Measurements from ENCODE around the gene VPS26A.

VPS26A gene

DNA sequence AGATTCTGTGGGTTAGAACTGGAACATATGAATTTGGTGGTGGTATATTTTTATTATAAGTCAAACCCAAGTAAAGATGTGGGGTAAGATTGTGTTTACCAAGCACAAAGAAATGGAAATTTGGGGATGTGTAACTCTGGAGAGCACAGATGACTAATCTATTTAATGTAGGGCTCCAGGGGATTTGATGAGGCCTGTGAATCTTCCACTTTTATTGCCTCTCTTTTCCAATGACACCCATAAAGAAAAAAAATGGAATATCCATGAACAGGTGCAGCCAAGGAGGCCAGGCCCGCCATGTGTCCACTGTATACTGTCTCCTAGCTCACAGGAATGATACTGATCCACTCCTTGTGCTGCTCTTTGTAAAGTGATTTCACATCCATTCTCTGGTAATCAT is 33.3 kb upstream of the VPS26A start:
- H3K9ac ChIP-seq (ENCODE audit: low read length): no peak overlapping the region
- no peak overlapping the region for H3K4me3 ChIP-seq (ENCODE audit: low read length)
- H3K4me1 ChIP-seq (ENCODE audit: control insufficient read depth, low read depth, low read length): peaks cover 4% of the 10 kb centered on the region

GRCh38 chr10:69091143-69091651 is 32.8 kb upstream of the VPS26A start:
- H3K27me3 ChIP-seq (ENCODE audit: control insufficient read depth, insufficient read depth, low read length): no peaks in the 10 kb centered on the region
- no peak overlapping the region for H3K9ac ChIP-seq (ENCODE audit: low read length)
- H3K4me1 ChIP-seq (ENCODE audit: control insufficient read depth, low read depth, low read length): no peaks in the 10 kb centered on the region
- H3K9me3 ChIP-seq (ENCODE audit: control insufficient read depth, low read depth, low read length): no peaks in the 10 kb centered on the region
- H3K36me3 ChIP-seq (ENCODE audit: control insufficient read depth, low read depth, low read length): no peaks in the 10 kb centered on the region
- no peak overlapping the region for H3K4me3 ChIP-seq (ENCODE audit: low read length)
- H3K27ac ChIP-seq (ENCODE audit: low read length): no peak overlapping the region

More for the DNA sequence above, 33.3 kb upstream of the VPS26A start:
- Histone ChIP-seq H3K27ac (ENCODE audit: low read length) (no peak overlapping the region), H3K36me3 (ENCODE audit: control insufficient read depth, low read depth, low read length) (no peaks in the 10 kb centered on the region), H3K9me3 (ENCODE audit: control insufficient read depth, low read depth, low read length) (no peaks in the 10 kb centered on the region), H3K27me3 (ENCODE audit: control insufficient read depth, insufficient read depth, low read length) (no peaks in the 10 kb centered on the region)

- Histone ChIP-seq H3K9ac (ENCODE audit: low read length) (no peak overlapping the region), H3K4me1 (ENCODE audit: control insufficient read depth, low read depth, low read length) (no peaks in the 10 kb centered on the region), H3K9me3 (ENCODE audit: control insufficient read depth, low read depth, low read length) (no peaks in the 10 kb centered on the region), H3K27me3 (ENCODE audit: control insufficient read depth, insufficient read depth, low read length) (no peaks in the 10 kb centered on the region), H3K4me3 (ENCODE audit: low read length) (no peak overlapping the region), H3K36me3 (ENCODE audit: control insufficient read depth, low read depth, low read length) (no peaks in the 10 kb centered on the region), H3K27ac (ENCODE audit: low read length) (no peak overlapping the region)
Observed at GRCh38 chr10:69092959-69093850, 30.8 kb upstream of the VPS26A start.

GRCh38 chr10:69093933-69094332 is 30.0 kb upstream of the VPS26A start:
- Histone ChIP-seq H3K9me3 (ENCODE audit: control insufficient read depth, low read depth, low read length) (no peaks in the 10 kb centered on the region), H3K27ac (ENCODE audit: low read length) (no peak overlapping the region), H3K9ac (ENCODE audit: low read length) (no peak overlapping the region), H3K4me1 (ENCODE audit: control insufficient read depth, low read depth, low read length) (no peaks in the 10 kb centered on the region), H3K27me3 (ENCODE audit: control insufficient read depth, insufficient read depth, low read length) (no peaks in the 10 kb centered on the region), H3K36me3 (ENCODE audit: control insufficient read depth, low read depth, low read length) (no peaks in the 10 kb centered on the region), H3K4me3 (ENCODE audit: low read length) (no peak overlapping the region)

- no peak overlapping the region for H3K27ac ChIP-seq (ENCODE audit: low read length)
- peaks cover 4% of the 10 kb centered on the region for H3K4me1 ChIP-seq (ENCODE audit: control insufficient read depth, low read depth, low read length)
- H3K27me3 ChIP-seq (ENCODE audit: control insufficient read depth, insufficient read depth, low read length): no peaks in the 10 kb centered on the region
- no peak overlapping the region for H3K9ac ChIP-seq (ENCODE audit: low read length)
- no peak overlapping the region for H3K4me3 ChIP-seq (ENCODE audit: low read length)
- H3K36me3 ChIP-seq (ENCODE audit: control insufficient read depth, low read depth, low read length): no peaks in the 10 kb centered on the region
- no peaks in the 10 kb centered on the region for H3K9me3 ChIP-seq (ENCODE audit: control insufficient read depth, low read depth, low read length)
Observed at GRCh38 chr10:69096045-69096444, 27.9 kb upstream of the VPS26A start.

- H3K27me3 ChIP-seq (ENCODE audit: control insufficient read depth, insufficient read depth, low read length): no peaks in the 10 kb centered on the region
Observed at GRCh38 chr10:69097729-69098128, 26.2 kb upstream of the VPS26A start.

DNA sequence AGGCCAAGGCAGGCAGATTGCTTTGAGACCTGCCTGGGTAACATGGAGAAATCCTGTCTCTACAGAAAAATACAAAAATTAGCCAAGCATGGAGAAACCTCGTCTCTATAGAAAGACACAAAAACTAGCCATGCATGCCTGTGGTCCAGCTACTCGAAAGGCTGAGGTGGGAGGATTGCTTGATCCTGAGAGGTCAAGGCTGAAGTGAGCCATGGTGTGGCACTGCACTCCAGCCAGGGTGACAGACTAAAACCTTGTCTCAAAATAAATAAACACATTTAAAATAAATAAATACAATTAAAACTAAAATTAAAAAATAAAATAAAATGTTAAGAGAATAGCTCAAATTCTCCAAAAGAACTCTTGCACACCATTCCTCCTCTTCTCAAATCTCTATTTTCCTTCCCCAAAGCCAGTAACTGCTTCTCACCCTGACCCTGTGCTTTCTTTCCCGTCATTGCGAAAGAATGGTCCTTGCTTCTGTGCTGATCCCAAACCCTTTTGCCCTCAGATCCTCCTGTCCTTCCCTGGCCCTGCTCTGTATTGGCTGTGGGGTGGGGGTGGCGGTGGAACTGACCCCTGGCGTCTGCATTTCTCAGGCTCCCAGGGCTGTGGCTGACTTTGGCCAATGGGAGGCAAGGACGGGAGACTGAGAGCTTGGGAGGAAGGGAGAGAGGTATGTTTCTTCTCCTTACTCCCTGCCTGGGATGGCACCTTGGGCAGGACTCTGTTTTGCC is 23.7 kb upstream of the VPS26A start:
- no peaks in the 10 kb centered on the region for H3K36me3 ChIP-seq (ENCODE audit: control insufficient read depth, low read depth, low read length)
- H3K9ac ChIP-seq (ENCODE audit: low read length): no peak overlapping the region
- H3K27me3 ChIP-seq (ENCODE audit: control insufficient read depth, insufficient read depth, low read length): no peaks in the 10 kb centered on the region
- no peaks in the 10 kb centered on the region for H3K9me3 ChIP-seq (ENCODE audit: control insufficient read depth, low read depth, low read length)
- H3K27ac ChIP-seq (ENCODE audit: low read length): no peak overlapping the region
- no peak overlapping the region for H3K4me3 ChIP-seq (ENCODE audit: low read length)
- H3K4me1 ChIP-seq (ENCODE audit: control insufficient read depth, low read depth, low read length): peaks cover 4% of the 10 kb centered on the region

More at GRCh38 chr10:69097729-69098128, 26.2 kb upstream of the VPS26A start:
- Histone ChIP-seq H3K9me3 (ENCODE audit: control insufficient read depth, low read depth, low read length) (no peaks in the 10 kb centered on the region), H3K4me1 (ENCODE audit: control insufficient read depth, low read depth, low read length) (peaks cover 4% of the 10 kb centered on the region), H3K9ac (ENCODE audit: low read length) (no peak overlapping the region), H3K36me3 (ENCODE audit: control insufficient read depth, low read depth, low read length) (no peaks in the 10 kb centered on the region), H3K27ac (ENCODE audit: low read length) (no peak overlapping the region), H3K4me3 (ENCODE audit: low read length) (no peak overlapping the region)

- no peaks in the 10 kb centered on the region for H3K9me3 ChIP-seq (ENCODE audit: control insufficient read depth, low read depth, low read length)
- H3K36me3 ChIP-seq (ENCODE audit: control insufficient read depth, low read depth, low read length): no peaks in the 10 kb centered on the region
- peaks cover 4% of the 10 kb centered on the region for H3K4me1 ChIP-seq (ENCODE audit: control insufficient read depth, low read depth, low read length)
Observed at GRCh38 chr10:69101451-69102095, 22.4 kb upstream of the VPS26A start.

GRCh38 chr10:69102440-69102839 is 21.5 kb upstream of the VPS26A start:
- H3K4me1 ChIP-seq (ENCODE audit: control insufficient read depth, low read depth, low read length): peaks cover 4% of the 10 kb centered on the region
- no peaks in the 10 kb centered on the region for H3K36me3 ChIP-seq (ENCODE audit: control insufficient read depth, low read depth, low read length)
- H3K27me3 ChIP-seq (ENCODE audit: control insufficient read depth, insufficient read depth, low read length): no peaks in the 10 kb centered on the region
- no peak overlapping the region for H3K9ac ChIP-seq (ENCODE audit: low read length)
- no peak overlapping the region for H3K27ac ChIP-seq (ENCODE audit: low read length)
- no peaks in the 10 kb centered on the region for H3K9me3 ChIP-seq (ENCODE audit: control insufficient read depth, low read depth, low read length)
- no peak overlapping the region for H3K4me3 ChIP-seq (ENCODE audit: low read length)

More at GRCh38 chr10:69101451-69102095, 22.4 kb upstream of the VPS26A start:
- H3K27me3 ChIP-seq (ENCODE audit: control insufficient read depth, insufficient read depth, low read length): no peaks in the 10 kb centered on the region
- no peak overlapping the region for H3K9ac ChIP-seq (ENCODE audit: low read length)
- no peak overlapping the region for H3K4me3 ChIP-seq (ENCODE audit: low read length)
- no peak overlapping the region for H3K27ac ChIP-seq (ENCODE audit: low read length)

GRCh38 chr10:69103784-69104183 is 20.2 kb upstream of the VPS26A start:
- no peak overlapping the region for H3K4me3 ChIP-seq (ENCODE audit: low read length)

More at GRCh38 chr10:69103784-69104183, 20.2 kb upstream of the VPS26A start:
- Histone ChIP-seq H3K9ac (ENCODE audit: low read length) (no peak overlapping the region), H3K4me1 (ENCODE audit: control insufficient read depth, low read depth, low read length) (peaks cover 4% of the 10 kb centered on the region), H3K36me3 (ENCODE audit: control insufficient read depth, low read depth, low read length) (no peaks in the 10 kb centered on the region), H3K9me3 (ENCODE audit: control insufficient read depth, low read depth, low read length) (no peaks in the 10 kb centered on the region), H3K27me3 (ENCODE audit: control insufficient read depth, insufficient read depth, low read length) (no peaks in the 10 kb centered on the region), H3K27ac (ENCODE audit: low read length) (no peak overlapping the region)
